Measurements from ENCODE around the gene CIRBP.

Gene CIRBP

GRCh38 chr19:1322198-1322981 lies 53.3 kb downstream of the CIRBP start:
- no peaks in the 10 kb centered on the region for H3K4me1 ChIP-seq (ENCODE audit: control insufficient read depth, low read length)
- H3K27ac ChIP-seq (ENCODE audit: low read depth, low read length): no peak overlapping the region
- H3K4me2 ChIP-seq (ENCODE audit: low read length): no peak overlapping the region
- H3K79me2 ChIP-seq (ENCODE audit: control insufficient read depth, low read length): no peaks in the 10 kb centered on the region
- no peak overlapping the region for H3K4me3 ChIP-seq (ENCODE audit: low read length)
- TF ChIP-seq EZH2phosphoT487 (IDR thresholded peaks at IDR 0.05; ENCODE audit: borderline replicate concordance, low read length): no peak
- no peak for TF ChIP-seq CTCF (IDR thresholded peaks at IDR 0.05; ENCODE audit: low read depth, low read length, poor library complexity, severe bottlenecking)
- peaks cover 38% of the 10 kb centered on the region for H3K27me3 ChIP-seq (ENCODE audit: control insufficient read depth, low read length)
- no peaks in the 10 kb centered on the region for H3F3A ChIP-seq (ENCODE audit: control insufficient read depth, insufficient read depth)
- H3K9me3 ChIP-seq (ENCODE audit: control insufficient read depth, insufficient read depth, low read length): no peaks in the 10 kb centered on the region
- H3K36me3 ChIP-seq (ENCODE audit: control insufficient read depth, low read length): no peaks in the 10 kb centered on the region
- H4K20me1 ChIP-seq (ENCODE audit: control insufficient read depth, insufficient read depth, low read depth, low read length): no peaks in the 10 kb centered on the region
- H3K9me2 ChIP-seq (replicated peaks; ENCODE audit: control insufficient read depth, low read length): no peaks in the 10 kb centered on the region

GRCh38 chr19:1324249-1324805 lies 55.2 kb downstream of the CIRBP start:
- no peaks in the 10 kb centered on the region for H3K9me2 ChIP-seq (replicated peaks; ENCODE audit: control insufficient read depth, low read length)
- TF ChIP-seq EZH2phosphoT487 (IDR thresholded peaks at IDR 0.05; ENCODE audit: borderline replicate concordance, low read length) (no peak), CTCF (IDR thresholded peaks at IDR 0.05; ENCODE audit: low read depth, low read length, poor library complexity, severe bottlenecking) (no peak)
- H3K9me3 ChIP-seq (ENCODE audit: control insufficient read depth, insufficient read depth, low read length): no peaks in the 10 kb centered on the region
- no peaks in the 10 kb centered on the region for H4K20me1 ChIP-seq (ENCODE audit: control insufficient read depth, insufficient read depth, low read depth, low read length)
- no peaks in the 10 kb centered on the region for H3F3A ChIP-seq (ENCODE audit: control insufficient read depth, insufficient read depth)
- H3K4me1 ChIP-seq (ENCODE audit: control insufficient read depth, low read length): no peaks in the 10 kb centered on the region
- H3K27ac ChIP-seq (ENCODE audit: low read depth, low read length): no peak overlapping the region
- no peaks in the 10 kb centered on the region for H3K36me3 ChIP-seq (ENCODE audit: control insufficient read depth, low read length)
- no peak overlapping the region for H3K4me2 ChIP-seq (ENCODE audit: low read length)
- no peaks in the 10 kb centered on the region for H3K79me2 ChIP-seq (ENCODE audit: control insufficient read depth, low read length)
- H3K27me3 ChIP-seq (ENCODE audit: control insufficient read depth, low read length): peaks cover 24% of the 10 kb centered on the region
- no peak overlapping the region for H3K4me3 ChIP-seq (ENCODE audit: low read length)

Data from DOHH2 (cell line).